MM.1S (cell line): ENCODE measurements around the gene KIAA1755.

ENCODE experiments used
- DNase-seq: peaks from one replicate; pipeline ENCODE4 v3.0.0-alpha.2; 2015
- H2AFZ ChIP-seq: fragments of 300-600 bp; sonication (generic); 2 replicates; pipeline ENCODE4 v1.6.0; 2016; ENCODE audit warnings: antibody characterized with exemption, low read length
- H3F3A ChIP-seq: fragments of 300-600 bp; sonication (generic); 2 replicates; pipeline ENCODE4 v1.6.1; 2016; ENCODE audit warnings: mild to moderate bottlenecking, antibody characterized with exemption, low read length, moderate library complexity, mixed read lengths; ENCODE audit not compliant: insufficient read depth
- H3K27ac ChIP-seq: fragments of 300-600 bp; sonication (generic); 2 replicates; pipeline ENCODE4 v1.5.1; 2016; ENCODE audit warnings: mild to moderate bottlenecking, low read length
- H3K27me3 ChIP-seq: fragments of 300-600 bp; sonication (generic); replicated peaks from 2 replicates; pipeline ENCODE4 v1.6.0; 2016; ENCODE audit warnings: low read length; ENCODE audit not compliant: insufficient read depth
- H3K36me3 ChIP-seq: fragments of 300-600 bp; sonication (generic); replicated peaks from 2 replicates; pipeline ENCODE4 v1.6.1; 2016; ENCODE audit warnings: mild to moderate bottlenecking, low read length, mixed read lengths; ENCODE audit not compliant: insufficient read depth
- H3K4me1 ChIP-seq: fragments of 300-600 bp; sonication (generic); 2 replicates; pipeline ENCODE4 v1.6.1; 2016; ENCODE audit warnings: low read length, mixed read lengths
- H3K4me2 ChIP-seq: fragments of 300-600 bp; sonication (generic); 2 replicates; pipeline ENCODE4 v1.6.0; 2016; ENCODE audit warnings: low read depth, low read length
- H3K4me3 ChIP-seq: fragments of 300-600 bp; sonication (generic); 2 replicates; pipeline ENCODE4 v1.5.1; 2016; ENCODE audit warnings: low read length, mixed read lengths
- H3K79me2 ChIP-seq: fragments of 300-600 bp; sonication (generic); 2 replicates; pipeline ENCODE4 v1.6.1; 2016; ENCODE audit warnings: mixed run types, low read length, mixed read lengths
- H3K9ac ChIP-seq: fragments of 300-600 bp; sonication (generic); 2 replicates; pipeline ENCODE4 v1.6.1; 2016; ENCODE audit warnings: low read length, mixed read lengths
- H3K9me2 ChIP-seq: fragments of 300-600 bp; sonication (generic); replicated peaks from 2 replicates; pipeline ENCODE4 v1.6.1; 2016; ENCODE audit warnings: mild to moderate bottlenecking, low read length, mixed read lengths; ENCODE audit not compliant: insufficient read depth
- H3K9me3 ChIP-seq: fragments of 300-600 bp; sonication (generic); replicated peaks from 2 replicates; pipeline ENCODE4 v1.6.1; 2016; ENCODE audit warnings: mild to moderate bottlenecking, low read length, mixed read lengths; ENCODE audit not compliant: insufficient read depth
- H4K20me1 ChIP-seq: fragments of 300-600 bp; sonication (generic); 2 replicates; pipeline ENCODE4 v1.6.1; 2016; ENCODE audit warnings: mild to moderate bottlenecking, low read length, moderate library complexity, mixed read lengths; ENCODE audit not compliant: insufficient read depth
- EZH2 ChIP-seq: fragments of 300-600 bp; sonication (generic); optimal IDR thresholded peaks from 2 replicates; pipeline ENCODE3; 2017; ENCODE audit warnings: low read depth, mild to moderate bottlenecking, antibody characterized with exemption, low read length, mixed read lengths
- EZH2phosphoT487 ChIP-seq: fragments of 300-600 bp; sonication (generic); IDR thresholded peaks from 2 replicates; pipeline ENCODE4 v1.6.1; 2018; ENCODE audit warnings: antibody characterized with exemption, low read length
- TF ChIP-seq, protein P1 (sequence below): fragments of 300-600 bp; sonication (generic); IDR thresholded peaks from 2 replicates; pipeline ENCODE4 v1.5.1; 2016; ENCODE audit warnings: antibody characterized with exemption, low read length, mixed read lengths

The KIAA1755 gene

DNA sequence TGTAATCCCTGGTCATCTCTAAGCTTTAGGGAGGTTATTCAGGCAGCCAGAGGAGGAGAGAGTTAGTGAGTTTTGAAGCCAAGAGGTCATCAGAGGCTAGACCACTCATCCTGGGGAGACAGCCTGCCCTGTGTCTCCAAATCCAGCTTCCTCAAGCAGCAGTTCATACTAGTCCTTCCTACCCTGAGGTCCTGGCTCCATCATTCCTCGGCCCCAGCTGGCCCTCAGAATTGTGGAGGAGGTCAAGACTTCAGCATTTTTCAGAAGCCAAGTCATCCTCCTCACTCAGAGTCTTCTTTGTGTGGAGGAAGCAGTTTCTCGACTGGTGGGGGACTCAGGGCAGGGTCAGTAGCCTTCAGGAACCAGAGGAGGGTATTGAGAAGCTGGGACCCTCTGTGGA, 12.4 kb upstream of the KIAA1755 start:
- Histone ChIP-seq H3F3A (no peaks in the 10 kb centered on the region), H3K27ac (no peak overlapping the region), H4K20me1 (no peaks in the 10 kb centered on the region), H3K9me3 (no peaks in the 10 kb centered on the region), H3K4me1 (0 out of 2 replicates have a peak, but pooled peaks cover 4% of the 10 kb centered on the region), H3K36me3 (no peaks in the 10 kb centered on the region), H3K79me2 (no peaks in the 10 kb centered on the region), H3K27me3 (no peaks in the 10 kb centered on the region), H2AFZ (no peak overlapping the region), H3K9ac (no peak overlapping the region), H3K4me3 (no peak overlapping the region), H3K9me2 (no peaks in the 10 kb centered on the region), H3K4me2 (no peak overlapping the region)
- TF ChIP-seq EZH2: no peak
- TF ChIP-seq EZH2phosphoT487: no peak
- TF ChIP-seq, protein P1, sequence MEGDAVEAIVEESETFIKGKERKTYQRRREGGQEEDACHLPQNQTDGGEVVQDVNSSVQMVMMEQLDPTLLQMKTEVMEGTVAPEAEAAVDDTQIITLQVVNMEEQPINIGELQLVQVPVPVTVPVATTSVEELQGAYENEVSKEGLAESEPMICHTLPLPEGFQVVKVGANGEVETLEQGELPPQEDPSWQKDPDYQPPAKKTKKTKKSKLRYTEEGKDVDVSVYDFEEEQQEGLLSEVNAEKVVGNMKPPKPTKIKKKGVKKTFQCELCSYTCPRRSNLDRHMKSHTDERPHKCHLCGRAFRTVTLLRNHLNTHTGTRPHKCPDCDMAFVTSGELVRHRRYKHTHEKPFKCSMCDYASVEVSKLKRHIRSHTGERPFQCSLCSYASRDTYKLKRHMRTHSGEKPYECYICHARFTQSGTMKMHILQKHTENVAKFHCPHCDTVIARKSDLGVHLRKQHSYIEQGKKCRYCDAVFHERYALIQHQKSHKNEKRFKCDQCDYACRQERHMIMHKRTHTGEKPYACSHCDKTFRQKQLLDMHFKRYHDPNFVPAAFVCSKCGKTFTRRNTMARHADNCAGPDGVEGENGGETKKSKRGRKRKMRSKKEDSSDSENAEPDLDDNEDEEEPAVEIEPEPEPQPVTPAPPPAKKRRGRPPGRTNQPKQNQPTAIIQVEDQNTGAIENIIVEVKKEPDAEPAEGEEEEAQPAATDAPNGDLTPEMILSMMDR: no peak
- no peak for DNase-seq

- H3K27ac ChIP-seq: no peak overlapping the region
- no peak for DNase-seq
- H3K9me2 ChIP-seq: no peaks in the 10 kb centered on the region
- no peak overlapping the region for H3K4me3 ChIP-seq
- H3K4me2 ChIP-seq: no peak overlapping the region
- no peak overlapping the region for H2AFZ ChIP-seq
- H3K27me3 ChIP-seq: no peaks in the 10 kb centered on the region
- no peaks in the 10 kb centered on the region for H3K9me3 ChIP-seq
- TF ChIP-seq, protein P1: no peak
- TF ChIP-seq EZH2 (no peak), EZH2phosphoT487 (no peak)
- H4K20me1 ChIP-seq: no peaks in the 10 kb centered on the region
- H3K79me2 ChIP-seq: no peaks in the 10 kb centered on the region
- no peak overlapping the region for H3K9ac ChIP-seq
- no peaks in the 10 kb centered on the region for H3F3A ChIP-seq
- H3K4me1 ChIP-seq: 0 out of 2 replicates have a peak, but pooled peaks cover 4% of the 10 kb centered on the region
- H3K36me3 ChIP-seq: no peaks in the 10 kb centered on the region
Measured at GRCh38 chr20:38272398-38272797, 11.9 kb upstream of the KIAA1755 start.

GRCh38 chr20:38271608-38272120, 11.1 kb upstream of the KIAA1755 start:
- H4K20me1 ChIP-seq: no peaks in the 10 kb centered on the region
- no peaks in the 10 kb centered on the region for H3K9me2 ChIP-seq
- TF ChIP-seq EZH2: no peak
- TF ChIP-seq, protein P1: no peak
- TF ChIP-seq EZH2phosphoT487: no peak
- no peak overlapping the region for H3K4me3 ChIP-seq
- no peaks in the 10 kb centered on the region for H3F3A ChIP-seq
- DNase-seq: no peak
- 0 out of 2 replicates have a peak, but pooled peaks cover 4% of the 10 kb centered on the region for H3K4me1 ChIP-seq
- no peak overlapping the region for H3K9ac ChIP-seq
- no peak overlapping the region for H3K27ac ChIP-seq
- H3K36me3 ChIP-seq: no peaks in the 10 kb centered on the region
- H3K79me2 ChIP-seq: no peaks in the 10 kb centered on the region
- H3K9me3 ChIP-seq: no peaks in the 10 kb centered on the region
- no peak overlapping the region for H3K4me2 ChIP-seq
- H3K27me3 ChIP-seq: no peaks in the 10 kb centered on the region
- H2AFZ ChIP-seq: no peak overlapping the region
